ENCODE results near the gene FAM163B.

- TF ChIP-seq EZH2 (IDR thresholded peaks at IDR 0.05; ENCODE audit: low read length, missing control alignments) (no peak), CTCF (conservative IDR thresholded peaks at IDR 0.05 in 1 of 2, IDR thresholded peaks at IDR 0.05 in 1 of 2; ENCODE audit: low read depth in 1 of 2, low read length in 2 of 2) (no peak)
Measured at GRCh38 chr9:133587466-133587865, 21.7 kb downstream of the FAM163B start.
